HTERT RPE-1 (cell line): ENCODE data around the gene TNS2.
"Not testable (repeated sequence)": the region's sequence is repeated elsewhere in the genome, so short reads cannot be mapped to it uniquely, and the experiment has no call there.

Experiments
- in situ Hi-C: fragments of 300-500 bp; cut with MboI; formaldehyde crosslinking; loops from 4 replicates; pipeline ENCODE4 v1.14.3; 2020; ENCODE audit warnings: low sequenced_read_pairs

Gene TNS2

DNA sequence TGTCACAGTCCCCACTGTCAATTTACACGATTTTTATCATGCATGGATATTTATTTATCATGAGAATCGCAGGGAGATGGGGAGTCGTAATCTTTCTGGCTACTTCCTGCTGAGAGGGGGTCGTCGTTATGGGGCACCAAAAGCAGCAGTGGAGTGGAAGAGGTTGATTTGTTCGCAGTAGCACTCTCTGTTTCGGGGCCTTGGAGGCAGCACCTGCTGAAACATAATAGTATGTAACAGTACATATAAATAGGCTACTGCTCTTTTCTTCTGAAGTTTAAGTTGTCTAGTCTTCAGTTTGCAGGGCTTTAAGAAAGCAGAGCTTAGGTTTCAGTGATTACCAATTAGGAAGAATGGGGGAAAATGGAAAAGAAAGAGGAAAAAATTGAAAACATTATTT, 57.3 kb downstream of the TNS2 start:
- in situ Hi-C loops = no loop called here

DNA sequence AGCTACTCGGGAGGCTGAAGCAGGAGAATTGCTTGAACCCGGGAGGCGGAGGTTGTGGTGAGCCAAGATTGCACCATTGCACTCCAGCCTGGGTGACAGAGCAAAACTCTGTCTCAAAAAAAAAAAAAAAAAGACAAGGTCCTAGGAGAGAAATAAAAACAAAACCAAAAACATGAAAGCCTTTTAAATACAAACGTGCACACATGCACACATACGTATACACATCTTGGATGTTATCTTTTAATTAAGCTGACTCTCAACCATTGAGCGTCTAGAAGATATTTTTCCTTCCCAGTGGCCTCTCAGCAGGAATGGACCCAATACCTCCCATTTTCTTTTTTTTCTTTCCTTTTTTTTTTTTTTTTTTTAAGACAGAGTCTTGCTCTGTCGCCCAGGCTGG, 62.6 kb downstream of the TNS2 start:
- in situ Hi-C loops = not testable (repeated sequence)

DNA sequence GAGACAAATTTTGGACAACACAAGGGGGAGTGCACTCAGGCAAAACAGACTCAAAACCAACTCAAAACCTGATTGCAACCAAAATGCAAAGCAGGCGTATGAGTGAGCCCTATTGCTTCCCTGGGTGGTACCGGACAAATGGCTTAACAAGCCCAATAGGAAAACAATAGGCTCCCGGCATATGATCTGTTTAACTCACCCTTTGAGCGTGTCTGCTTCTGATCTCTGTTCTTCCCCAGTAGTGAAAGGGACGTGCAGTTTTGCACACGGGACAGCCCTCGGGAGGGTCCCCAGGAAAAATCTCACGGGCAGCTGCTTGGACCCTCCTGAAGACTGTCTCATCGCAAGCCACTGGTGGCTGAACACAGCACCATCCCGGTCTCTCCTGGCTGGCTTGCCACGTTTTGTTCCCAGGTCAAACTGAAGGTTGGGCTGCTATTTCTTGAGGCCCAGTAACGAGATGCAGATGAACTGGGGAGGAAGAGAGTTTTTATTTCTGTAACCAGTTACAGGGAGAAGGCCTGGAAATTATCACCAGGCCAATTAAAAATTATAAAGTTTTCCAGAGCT, 63.4 kb downstream of the TNS2 start:
- in situ Hi-C loops = no loop called here

DNA sequence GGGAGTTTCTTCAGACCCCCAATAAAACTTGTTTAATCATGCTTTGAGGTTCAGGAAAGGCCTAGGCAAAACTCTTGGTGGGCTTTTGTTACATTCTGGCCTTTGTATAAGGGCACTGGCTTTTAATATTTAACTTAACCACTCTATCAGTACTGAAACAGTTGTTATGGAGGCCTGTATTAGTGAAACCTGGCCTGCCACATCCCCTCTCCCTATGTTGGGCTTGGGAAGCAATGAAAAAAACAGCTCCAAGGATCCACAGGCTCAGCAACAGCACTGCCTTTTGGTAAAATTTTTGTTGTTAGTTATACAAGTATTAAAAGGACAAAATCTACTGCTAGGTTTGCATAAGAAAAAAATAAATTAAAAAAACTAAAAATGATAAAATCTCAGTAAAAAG, 64.1 kb downstream of the TNS2 start:
- in situ Hi-C loops = no loop called here
